GM12878 (cell line): ENCODE results near the gene C16orf78. TPM values are rescaled to one million over a fixed set of nuclear protein-coding genes. Genes with fewer than 3 reads are reported as not detected.

Experiments
- ATAC-seq: fragments of 200-7000 bp; cut with Tn5 transposase; 3 replicates; pipeline ENCODE4 v1.9.1; 2020; ENCODE audit warnings: mild to moderate bottlenecking, moderate library complexity
- BruUV-seq: library from RNA; stranded (reverse); fragments of 400-500 nt; replicated peaks from 2 replicates; lab custom pipeline; 2021; lab: Mats Ljungman, UMichigan
- CTCF ChIA-PET: fragments of 300-600 bp; sonication (Branson Sonifier 250); formaldehyde crosslinking; extraction: SDS; loops from one replicate; lab custom pipeline; 2021; ENCODE audit warnings: inconsistent platforms; lab: Yijun Ruan, JAX
- POLR2A ChIA-PET: fragments of 350-600 bp; formaldehyde crosslinking; extraction: SDS; loops from one replicate; lab custom pipeline; 2021; ENCODE audit warnings: inconsistent platforms; lab: Charles Lee
- RAD21 ChIA-PET: fragments of 300-600 bp; sonication (Branson Sonifier 250); formaldehyde crosslinking; loops from one replicate; lab custom pipeline; 2023; ENCODE audit warnings: antibody characterized with exemption; ENCODE audit not compliant: unreplicated experiment; lab: Charles Lee
- SMC1A ChIA-PET: fragments of 300-600 bp; sonication (Branson Sonifier 250); formaldehyde crosslinking; loops from one replicate; lab custom pipeline; 2023; ENCODE audit not compliant: unreplicated experiment, uncharacterized antibody; lab: Charles Lee
- DNase-seq: peaks from one replicate; pipeline ENCODE4 v3.0.0-alpha.2; 2011; ENCODE audit warnings: low read depth, low spot score
- FAIRE-seq: peaks from 3 replicates; lab custom pipeline; 2011; peaks lifted over from hg19 to GRCh38; lab: Jason Lieb, UNC
- H2AFZ ChIP-seq: 2 replicates; pipeline ENCODE4 v1.6.0; 2011; ENCODE audit warnings: low read depth, low read length, control low read depth; ENCODE audit not compliant: control insufficient read depth
- H3K27ac ChIP-seq: 2 replicates; pipeline ENCODE4 v1.5.1; 2011; ENCODE audit warnings: control low read depth; ENCODE audit not compliant: control insufficient read depth, insufficient read depth
- H3K27me3 ChIP-seq, 2 experiments: replicated peaks in 1 of 2; 2 replicates each; pipeline versions ENCODE4 v1.6.0 to v1.6.1; 2011; ENCODE audit warnings: low read length in 1 of 2; ENCODE audit not compliant: control insufficient read depth in 2 of 2, insufficient read depth in 2 of 2
- H3K36me3 ChIP-seq, 2 experiments: 2 replicates each; pipeline ENCODE4 v1.5.1; 2011; ENCODE audit warnings: low read length in 1 of 2; ENCODE audit not compliant: control insufficient read depth in 2 of 2, insufficient read depth in 2 of 2
- H3K4me1 ChIP-seq: 2 replicates; pipeline ENCODE4 v1.6.1; 2011; ENCODE audit warnings: mild to moderate bottlenecking, low read length, moderate library complexity, mixed read lengths; ENCODE audit not compliant: control insufficient read depth, insufficient read depth
- H3K4me2 ChIP-seq: 2 replicates; pipeline ENCODE4 v1.6.0; 2011; ENCODE audit warnings: control low read depth; ENCODE audit not compliant: control insufficient read depth, insufficient read depth
- H3K4me3 ChIP-seq: fragments of 200-600 bp; sonication (generic); 2 replicates; pipeline ENCODE4 v1.5.1; 2016
- H3K79me2 ChIP-seq: 2 replicates; pipeline ENCODE4 v1.6.0; 2011; ENCODE audit warnings: low read length; ENCODE audit not compliant: control insufficient read depth, insufficient read depth
- H3K9ac ChIP-seq: 2 replicates; pipeline ENCODE4 v1.8.0; 2011; ENCODE audit warnings: low read length, control low read depth, mixed read lengths; ENCODE audit not compliant: control insufficient read depth, insufficient read depth
- H3K9me3 ChIP-seq: replicated peaks from 3 replicates; pipeline ENCODE4 v1.5.1; 2011; ENCODE audit warnings: mild to moderate bottlenecking, low read length; ENCODE audit not compliant: control insufficient read depth, insufficient read depth
- H4K20me1 ChIP-seq: 2 replicates; pipeline ENCODE4 v1.6.0; 2011; ENCODE audit not compliant: control insufficient read depth, insufficient read depth
- BACH1 ChIP-seq: fragments of 450-650 bp; IDR thresholded peaks from 2 replicates; pipeline ENCODE4 v1.6.1; 2017; ENCODE audit warnings: mild to moderate bottlenecking, borderline replicate concordance
- BMI1 ChIP-seq: fragments of 450-650 bp; IDR thresholded peaks from 2 replicates; pipeline ENCODE4 v1.6.1; 2016; ENCODE audit warnings: mild to moderate bottlenecking, moderate library complexity, borderline replicate concordance
- DPF2 ChIP-seq: fragments of 450-650 bp; IDR thresholded peaks from 2 replicates; pipeline ENCODE4 v1.6.1; 2017; ENCODE audit warnings: mild to moderate bottlenecking
- HCFC1 ChIP-seq: fragments of 150-350 bp; IDR thresholded peaks from 2 replicates; pipeline ENCODE4 v1.6.1; 2014; ENCODE audit warnings: low read length
- LARP7 ChIP-seq: fragments of 450-650 bp; IDR thresholded peaks from 2 replicates; pipeline ENCODE4 v1.6.1; 2017; ENCODE audit warnings: mild to moderate bottlenecking
- MTA3 ChIP-seq: IDR thresholded peaks from 2 replicates; pipeline ENCODE4 v1.6.1; 2012; ENCODE audit warnings: low read length, inconsistent platforms, borderline replicate concordance
- MYB ChIP-seq: fragments of 150-350 bp; IDR thresholded peaks from 2 replicates; pipeline ENCODE4 v1.6.1; 2014; ENCODE audit warnings: mild to moderate bottlenecking, low read depth, low read length, borderline replicate concordance
- RELA ChIP-seq: fragments of 450-650 bp; IDR thresholded peaks from 2 replicates; pipeline ENCODE4 v1.8.0; 2014; ENCODE audit warnings: borderline replicate concordance; ENCODE audit not compliant: partially characterized antibody
- SMAD5 ChIP-seq: IDR thresholded peaks from 2 replicates; pipeline ENCODE4 v1.6.1; 2016; ENCODE audit warnings: antibody characterized with exemption, low read depth
- STAT3 ChIP-seq: IDR thresholded peaks from 2 replicates; pipeline ENCODE4 v1.6.1; 2011; ENCODE audit warnings: low read depth, low read length, improper control_type of control experiment
- YBX1 ChIP-seq: fragments of 450-650 bp; IDR thresholded peaks from 2 replicates; pipeline ENCODE4 v1.6.1; 2016; ENCODE audit warnings: antibody characterized with exemption
- ZNF24 ChIP-seq: fragments of 450-650 bp; IDR thresholded peaks from 2 replicates; pipeline ENCODE4 v1.6.1; 2017; ENCODE audit warnings: antibody characterized with exemption, mild to moderate bottlenecking
- ZNF687 ChIP-seq: fragments of 450-650 bp; IDR thresholded peaks from 2 replicates; pipeline ENCODE4 v1.6.1; 2017; ENCODE audit warnings: mild to moderate bottlenecking, moderate library complexity
- ZSCAN29 ChIP-seq: fragments of 450-650 bp; IDR thresholded peaks from 2 replicates; pipeline ENCODE4 v1.6.1; 2017; ENCODE audit warnings: mild to moderate bottlenecking, moderate library complexity
- WGBS: methylation state at CpG from one replicate; pipeline ENCODE4 v1.1.6; 2016; ENCODE audit warnings: low lambda C conversion rate; ENCODE audit not compliant: insufficient replicate concordance, insufficient coverage; ENCODE audit errors: missing lambda C conversion rate; 5-methylcytosine and 5-hydroxymethylcytosine counted together
- in situ Hi-C: fragments of 300-500 bp; cut with MboI; formaldehyde crosslinking; loops from 9 replicates; pipeline ENCODE4 v1.14.3; 2018; ENCODE audit warnings: mixed read lengths
- intact Hi-C: fragments of 100-400 bp; cut with micrococcal nuclease; formaldehyde crosslinking; loops from one replicate; pipeline ENCODE4 v1.14.2; 2022; ENCODE audit not compliant: unreplicated experiment
- polyA plus RNA-seq, 11 experiments: library from polyadenylated mRNA; depleted of rRNA in 4 of 11; unstranded in 6 of 11; stranded (reverse) in 5 of 11; fragments of >200 nt; fragmentation: Nextera tagmentation in 4 of 11; fragmentation: Illumina TruSeq in 1 of 11; extraction: Ambion mirVana in 4 of 11; extraction: Trizol in 1 of 11; gene quantifications; 1 replicate in 1 of 11; 2 replicates in 10 of 11; pipeline versions ENCODE4 v1.2.1 to v1.2.3, GENCODE V29; 2011 to 2016; ENCODE audit warnings: inconsistent platforms in 2 of 11, missing spikeins in 2 of 11, low read depth in 1 of 11
- total RNA-seq, 4 experiments: library from RNA; depleted of rRNA in 3 of 4; stranded (reverse); fragments of >200 nt in 3 of 4; fragmentation: Illumina TruSeq in 1 of 4; extraction: Trizol in 1 of 4; gene quantifications; 2 replicates each; pipeline versions ENCODE4 v1.2.1 to v1.2.3, GENCODE V29; 2013 to 2021

C16orf78 gene
- total and polyA plus RNA-seq, 10 of the 15 experiments (the other 5 are each of a cell fraction or from before 2014, with no cell fraction given) = not detected

GRCh38 chr16:49376206-49376605, 2.6 kb downstream of the C16orf78 start:
- no TSS peak for BruUV-seq
- in situ Hi-C loops = no loop called here
- FAIRE-seq = no peak

More at GRCh38 chr16:49376206-49376605, 2.6 kb downstream of the C16orf78 start:
- WGBS = 36% methylated on average over 4 of the region's 4 CpGs
- Histone ChIP-seq H3K9ac (no peak overlapping the region), H3K4me3 (no peak overlapping the region), H3K79me2 (no peaks in the 10 kb centered on the region), H3K27ac (no peak overlapping the region), H3K4me2 (no peak overlapping the region), H3K4me1 (no peaks in the 10 kb centered on the region), H3K9me3 (no peaks in the 10 kb centered on the region), H3K36me3 (no peaks in the 10 kb centered on the region), H4K20me1 (no peaks in the 10 kb centered on the region), H2AFZ (no peak overlapping the region), H3K27me3 (no peaks in the 10 kb centered on the region; a peak in 1 of 4 replicates)
- intact Hi-C loops = no loop called here
- CTCF ChIA-PET = no interaction called here
- RAD21 ChIA-PET = no interaction called here
- ATAC-seq (no peak), DNase-seq (no peak)
- TF ChIP-seq MYB = no peak
- TF ChIP-seq ZSCAN29 = no peak
- TF ChIP-seq SMAD5 = no peak
- no peak for TF ChIP-seq RELA
- TF ChIP-seq MTA3 = no peak
- no peak for TF ChIP-seq YBX1
- TF ChIP-seq LARP7 = no peak
- TF ChIP-seq BACH1 = no peak
- TF ChIP-seq ZNF687 = no peak
- TF ChIP-seq ZNF24 = no peak
- TF ChIP-seq DPF2 = no peak
- no peak for TF ChIP-seq HCFC1
- no peak for TF ChIP-seq STAT3
- TF ChIP-seq BMI1 = no peak
- POLR2A ChIA-PET = no interaction called here
- SMC1A ChIA-PET = no interaction called here
